HAP-1 (cell line): ENCODE measurements around the gene KRT79.

ENCODE experiments used
- DNase-seq, 2 experiments: peaks; one replicate each; pipeline ENCODE4 v3.0.0-alpha.2; 2016 to 2020; ENCODE audit warnings: low spot score in 2 of 2
- H3K27me3 ChIP-seq: fragments of 250-450 bp; sonication (Bioruptor Pico); 2 replicates; pipeline ENCODE4 v1.5.1; 2020; ENCODE audit warnings: low read depth, mild to moderate bottlenecking, moderate library complexity
- H3K36me3 ChIP-seq: fragments of 250-450 bp; sonication (Bioruptor Pico); replicated peaks from 2 replicates; pipeline ENCODE4 v1.5.1; 2020; ENCODE audit warnings: mild to moderate bottlenecking
- H3K4me1 ChIP-seq: fragments of 250-450 bp; sonication (Bioruptor Pico); 2 replicates; pipeline ENCODE4 v1.5.1; 2020; ENCODE audit warnings: mild to moderate bottlenecking
- H3K4me3 ChIP-seq: fragments of 250-450 bp; sonication (Bioruptor Pico); 2 replicates; pipeline ENCODE4 v1.5.1; 2020; ENCODE audit warnings: mild to moderate bottlenecking, moderate library complexity
- H3K9me3 ChIP-seq: fragments of 250-450 bp; sonication (Bioruptor Pico); 2 replicates; pipeline ENCODE4 v1.5.1; 2020; ENCODE audit warnings: mild to moderate bottlenecking, moderate library complexity
- in situ Hi-C: fragments of 300-500 bp; cut with MboI; formaldehyde crosslinking; loops from 3 replicates; pipeline ENCODE4 v1.14.3; 2020; ENCODE audit warnings: low sequenced_read_pairs, inconsistent platforms, mixed read lengths

The KRT79 gene

DNA sequence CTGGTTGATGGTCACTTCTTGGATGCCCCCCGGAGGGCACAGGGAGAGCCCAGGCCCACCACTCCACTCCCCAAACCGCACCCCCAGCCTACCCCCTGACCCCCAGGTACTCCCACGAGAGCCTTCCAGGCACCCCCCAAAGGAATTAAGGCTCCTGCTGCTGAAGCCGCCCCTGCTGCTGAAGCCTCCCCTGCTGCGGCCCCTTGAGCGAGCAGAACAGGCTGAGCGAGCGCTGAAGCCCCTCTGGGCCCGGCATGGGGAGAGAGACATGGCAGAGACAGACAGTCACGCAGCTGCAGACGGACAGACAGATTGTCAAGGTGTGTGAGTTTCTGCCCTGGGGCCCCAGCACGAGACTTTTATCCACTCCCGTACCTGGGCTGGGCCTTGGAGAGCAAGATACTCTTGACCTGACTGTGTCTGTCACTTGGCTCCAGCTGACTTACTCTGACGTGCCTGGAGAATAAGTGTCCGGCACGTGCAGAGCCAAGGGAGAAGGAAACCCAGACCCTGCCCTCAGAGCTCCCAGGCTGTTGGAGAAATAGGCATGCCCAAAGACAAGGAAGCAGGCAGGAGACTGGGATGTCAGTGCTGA, 14.6 kb upstream of the KRT79 start, which contains the start of gene KRT78:
Gene KRT78, minus strand, starts transcription at position 334 of the 595 bp plus-strand sequence. Its CDS starts 64 bp downstream, at position 270.
- DNase-seq: no peak
- 0 out of 2 replicates have a peak, but pooled peaks cover 2% of the 10 kb centered on the region for H3K27me3 ChIP-seq
- no peak within 1 kb of the TSS for H3K4me3 ChIP-seq
- in situ Hi-C loops: no loop called here
- H3K36me3 ChIP-seq: no peaks in the 10 kb centered on the region
- no peaks in the 10 kb centered on the region for H3K9me3 ChIP-seq
- H3K4me1 ChIP-seq: no peaks in the 10 kb centered on the region

DNA sequence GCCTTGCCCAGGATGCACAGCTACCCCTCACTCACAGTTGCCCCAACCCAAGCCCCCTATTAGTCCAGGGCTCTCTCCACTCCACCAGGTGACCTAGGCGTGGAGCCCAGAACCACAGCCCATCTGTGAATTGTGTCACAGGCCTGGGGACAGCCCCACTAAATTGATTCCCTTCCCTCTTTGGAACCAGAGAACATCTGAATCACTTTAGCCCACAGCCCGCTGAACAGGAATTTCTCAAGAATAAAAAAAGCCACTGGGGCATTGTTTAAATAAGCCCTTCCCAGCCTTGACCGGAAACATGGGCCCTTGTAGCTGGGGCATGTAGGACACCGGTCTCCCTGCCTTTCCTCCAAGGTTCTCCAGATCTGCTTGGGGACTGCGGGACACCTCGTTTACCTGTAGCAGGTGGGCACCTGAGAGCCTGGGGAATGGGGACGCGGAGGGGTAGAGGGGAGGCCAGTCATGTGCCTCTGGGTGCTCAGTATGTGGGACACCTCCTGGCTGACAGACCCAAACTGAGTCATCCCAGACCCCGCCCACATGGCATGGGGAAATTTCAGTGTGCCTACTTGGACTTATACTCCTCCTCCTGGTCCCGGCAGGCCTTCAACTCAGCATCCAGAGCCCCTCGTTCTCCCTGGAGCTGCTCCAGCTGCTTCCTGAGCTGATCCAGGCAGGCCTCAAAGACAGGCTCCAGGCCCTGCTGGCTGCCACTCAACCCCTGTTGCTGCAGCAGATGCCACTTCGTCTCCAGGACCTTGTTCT, 13.4 kb upstream of the KRT79 start:
- no peak for DNase-seq
- in situ Hi-C loops: no loop called here
- no peak overlapping the region for H3K4me3 ChIP-seq
- H3K27me3 ChIP-seq: peaks cover 2% of the 10 kb centered on the region; the same call in 1 of the 2 replicates
- no peaks in the 10 kb centered on the region for H3K9me3 ChIP-seq
- no peaks in the 10 kb centered on the region for H3K4me1 ChIP-seq
- no peaks in the 10 kb centered on the region for H3K36me3 ChIP-seq

DNA sequence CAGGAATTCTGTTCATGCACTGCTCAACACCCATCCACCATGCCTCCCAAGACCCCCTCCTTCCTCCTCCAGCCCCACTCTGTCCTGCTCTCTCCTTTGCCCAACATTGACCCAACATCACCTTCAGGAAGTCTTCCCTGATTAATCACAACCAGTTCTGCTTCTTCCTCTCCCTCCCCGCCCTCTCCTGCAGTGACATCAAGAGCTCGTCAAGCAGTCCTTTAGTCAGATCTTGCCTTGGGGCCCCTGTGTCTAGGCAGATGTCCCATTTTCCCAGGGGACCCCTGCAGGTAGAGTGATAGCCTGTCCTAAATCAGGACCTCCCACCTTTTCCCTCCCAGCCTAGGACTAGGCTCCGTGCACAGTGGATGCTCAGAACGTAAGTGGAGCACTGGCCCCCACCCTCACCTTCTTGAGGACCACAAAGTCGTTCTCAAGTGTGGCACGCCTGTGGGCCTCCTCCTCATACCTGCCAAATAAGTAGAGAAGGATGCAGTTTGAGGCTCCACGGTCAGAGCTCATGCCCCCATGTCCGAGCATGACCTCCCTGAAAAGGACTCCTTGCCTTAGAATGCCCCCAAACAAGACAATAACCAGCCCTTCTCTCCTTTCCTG, 12.4 kb upstream of the KRT79 start:
- Histone ChIP-seq H3K9me3 (no peaks in the 10 kb centered on the region), H3K27me3 (peaks cover 2% of the 10 kb centered on the region; the same call in 1 of the 2 replicates), H3K36me3 (no peaks in the 10 kb centered on the region), H3K4me3 (no peak overlapping the region), H3K4me1 (no peaks in the 10 kb centered on the region)
- no peak for DNase-seq
- in situ Hi-C loops: no loop called here

DNA sequence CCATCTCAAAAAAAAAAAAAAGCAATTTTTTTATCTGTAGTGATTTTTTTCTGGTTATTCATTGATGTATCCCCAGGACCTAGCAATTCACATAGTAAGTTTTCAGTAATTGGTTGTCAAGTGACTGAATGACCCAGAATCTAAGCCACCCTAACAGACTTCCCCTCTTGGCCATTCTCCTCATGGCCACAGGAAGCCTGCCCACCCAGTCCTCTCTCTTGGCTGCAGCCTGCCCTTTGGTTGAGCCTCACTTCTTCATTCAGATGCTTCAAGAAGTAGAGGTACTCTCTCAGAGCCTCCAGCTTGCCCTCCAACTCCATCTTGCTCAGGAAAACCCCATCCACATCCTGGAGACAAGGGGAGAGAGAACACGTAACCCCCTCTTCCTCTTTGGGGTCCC, 11.8 kb upstream of the KRT79 start:
- Histone ChIP-seq H3K36me3 (no peaks in the 10 kb centered on the region), H3K27me3 (peaks cover 2% of the 10 kb centered on the region; the same call in 1 of the 2 replicates), H3K9me3 (no peaks in the 10 kb centered on the region), H3K4me3 (no peak overlapping the region), H3K4me1 (no peaks in the 10 kb centered on the region)
- no peak for DNase-seq
- in situ Hi-C loops: no loop called here

DNA sequence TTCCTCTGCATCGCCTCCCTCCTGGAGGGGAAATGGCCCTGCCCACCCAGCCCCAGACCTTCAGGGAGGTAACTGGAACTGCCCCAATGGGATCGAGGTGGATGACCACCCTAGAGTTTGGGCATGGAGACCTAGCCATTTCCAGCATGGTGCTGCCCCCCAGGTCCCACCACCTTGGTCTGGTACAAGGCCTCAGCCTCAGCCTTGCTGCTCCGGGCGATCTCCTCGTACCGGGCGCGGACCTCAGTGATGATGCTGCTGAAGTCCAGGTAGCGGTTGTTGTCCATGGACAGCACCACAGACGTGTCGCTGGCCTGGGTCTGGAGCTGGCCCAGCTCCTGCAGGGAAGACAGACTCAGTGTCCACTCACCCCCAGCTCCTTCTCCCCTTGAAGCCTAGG, 10.3 kb upstream of the KRT79 start:
- no peaks in the 10 kb centered on the region for H3K4me1 ChIP-seq
- in situ Hi-C loops: no loop called here
- DNase-seq: no peak
- H3K36me3 ChIP-seq: no peaks in the 10 kb centered on the region
- H3K27me3 ChIP-seq: peaks cover 9% of the 10 kb centered on the region; the same call in 1 of the 2 replicates
- no peaks in the 10 kb centered on the region for H3K9me3 ChIP-seq
- H3K4me3 ChIP-seq: no peak overlapping the region

DNA sequence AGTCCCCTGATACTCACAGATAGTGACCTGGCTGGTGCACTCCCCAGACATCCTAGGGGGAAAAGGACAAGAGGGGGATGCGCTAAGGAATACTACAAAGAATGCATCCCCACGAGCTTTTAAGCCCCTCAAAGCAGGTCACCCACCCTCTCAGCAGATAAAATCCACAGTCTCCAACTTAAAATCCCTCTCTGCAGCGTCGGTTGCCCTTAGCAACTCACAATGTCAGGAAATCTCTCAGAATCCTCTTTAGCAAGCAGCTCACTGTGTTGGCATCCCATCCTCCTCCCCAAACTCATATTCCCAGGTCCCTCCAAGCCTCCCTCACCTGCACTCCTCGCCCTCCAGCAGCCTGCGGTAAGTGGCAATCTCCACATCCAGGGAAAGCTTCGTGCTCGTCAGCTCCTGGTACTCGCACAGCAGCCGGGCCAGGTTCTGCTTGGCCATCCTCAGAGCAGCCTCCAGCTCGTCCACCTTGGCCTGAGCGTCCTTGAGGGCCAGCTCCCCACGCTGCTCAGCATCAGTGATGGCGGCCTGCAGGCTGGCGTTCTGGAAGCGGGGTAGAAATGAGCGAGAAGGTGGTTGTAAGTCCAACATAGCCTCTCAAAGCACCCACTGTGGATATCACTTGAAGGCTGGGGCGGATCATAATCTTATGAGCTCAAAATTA, 5.5 kb upstream of the KRT79 start:
- H3K4me3 ChIP-seq: no peak overlapping the region
- no peaks in the 10 kb centered on the region for H3K9me3 ChIP-seq
- in situ Hi-C loops: no loop called here
- H3K36me3 ChIP-seq: no peaks in the 10 kb centered on the region
- H3K4me1 ChIP-seq: no peaks in the 10 kb centered on the region
- no peak for DNase-seq
- peaks cover 9% of the 10 kb centered on the region; the same call in 1 of the 2 replicates for H3K27me3 ChIP-seq

DNA sequence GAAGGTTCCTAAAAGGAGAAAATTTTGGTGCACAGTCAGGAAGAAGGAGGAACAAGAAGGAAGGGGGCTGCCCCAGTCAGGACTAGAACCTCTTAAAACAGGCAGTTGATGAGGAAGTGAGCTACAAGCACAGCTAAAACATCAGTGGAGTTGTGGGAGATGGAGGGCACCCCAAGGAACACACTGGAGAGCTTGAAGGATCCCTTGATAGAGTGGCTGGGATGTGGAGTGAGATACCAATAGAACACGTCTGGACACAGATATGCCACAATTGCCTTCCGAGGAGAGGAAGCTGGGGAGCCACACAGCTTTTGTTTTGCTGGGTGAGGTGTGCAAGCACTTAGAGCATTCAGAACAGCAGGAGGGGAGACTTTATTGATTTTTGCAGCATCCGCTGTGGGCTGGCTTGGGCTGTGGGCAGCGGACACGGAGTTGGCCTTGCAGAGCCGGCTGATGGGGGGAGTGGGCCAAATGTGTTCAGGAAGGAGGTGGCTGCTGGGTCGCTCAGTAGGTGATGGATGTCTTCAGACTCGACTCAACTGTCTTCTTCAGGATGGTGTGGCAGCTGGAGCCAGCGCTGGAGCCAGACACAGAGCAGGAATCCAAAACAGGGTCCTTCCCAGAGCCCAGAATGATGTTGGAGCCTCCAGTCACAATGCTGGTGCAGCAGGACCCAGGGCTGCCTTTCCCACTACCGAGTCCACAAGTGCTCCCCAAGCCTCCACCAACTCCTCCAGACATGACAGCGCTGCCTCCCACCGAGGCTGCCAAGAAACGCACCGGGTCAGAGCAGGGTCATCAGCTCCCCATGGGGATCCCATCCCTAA, 4.7 kb upstream of the KRT79 start:
- in situ Hi-C loops: no loop called here
- Histone ChIP-seq H3K27me3 (peaks cover 9% of the 10 kb centered on the region; the same call in 1 of the 2 replicates), H3K4me1 (no peaks in the 10 kb centered on the region), H3K36me3 (no peaks in the 10 kb centered on the region), H3K4me3 (no peak overlapping the region), H3K9me3 (no peaks in the 10 kb centered on the region)
- DNase-seq: no peak

DNA sequence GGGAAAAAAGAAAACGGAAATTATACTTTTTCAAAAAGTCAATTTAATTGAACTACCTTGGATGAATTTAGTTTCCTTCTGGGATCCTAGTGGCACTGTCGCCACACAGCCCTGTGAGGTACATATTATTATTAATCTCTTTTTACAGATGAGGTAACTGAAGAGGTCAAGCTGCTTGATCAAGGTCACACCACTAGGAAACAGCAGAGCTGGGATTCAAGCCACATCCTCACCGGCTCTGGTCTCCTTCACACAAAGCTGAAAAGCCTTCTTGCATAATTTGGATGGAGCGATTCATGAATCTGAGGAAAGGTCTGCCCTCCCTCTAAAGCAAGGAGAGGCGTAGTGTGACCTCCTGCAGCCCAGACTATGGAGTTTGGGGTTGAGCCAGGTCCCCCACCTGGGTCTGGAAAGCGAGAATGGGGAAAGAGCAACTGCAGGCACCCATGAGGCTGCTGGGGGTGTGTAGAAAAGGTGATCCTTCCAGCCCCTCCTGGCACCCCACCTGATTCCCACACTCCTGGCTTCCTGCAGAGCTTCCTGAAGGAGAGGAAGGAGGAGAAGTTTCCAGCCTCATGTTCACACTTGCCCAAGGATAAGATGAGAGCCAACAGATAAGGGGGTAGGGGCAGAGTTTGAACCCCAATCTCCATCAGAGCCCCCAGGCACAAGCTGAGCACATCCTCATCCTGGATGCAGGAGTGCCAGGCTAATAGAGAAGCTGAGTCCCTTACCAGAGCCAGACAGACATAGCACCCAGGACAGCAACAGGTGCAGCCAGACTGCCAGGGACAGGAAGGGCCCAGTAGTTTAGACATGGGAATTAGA, 3.9 kb upstream of the KRT79 start:
- H3K4me1 ChIP-seq: no peaks in the 10 kb centered on the region
- H3K4me3 ChIP-seq: no peak overlapping the region
- DNase-seq: no peak
- peaks cover 9% of the 10 kb centered on the region; the same call in 1 of the 2 replicates for H3K27me3 ChIP-seq
- H3K9me3 ChIP-seq: no peaks in the 10 kb centered on the region
- no peaks in the 10 kb centered on the region for H3K36me3 ChIP-seq
- in situ Hi-C loops: no loop called here

DNA sequence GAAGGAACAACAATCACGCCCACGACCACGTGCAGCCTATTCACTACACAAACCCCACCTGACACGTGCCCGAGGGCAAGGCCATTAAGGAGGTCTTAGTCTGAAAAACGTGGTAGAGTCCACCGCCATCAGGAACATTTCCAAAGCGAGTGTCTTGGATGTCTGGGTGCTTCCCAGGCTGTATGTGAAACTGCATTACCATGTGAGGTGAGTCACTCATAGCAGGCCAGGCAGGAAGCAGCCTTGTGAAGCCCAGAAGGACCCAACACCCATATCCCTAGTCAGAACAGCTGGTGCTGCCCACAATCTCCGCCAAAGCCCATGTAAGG, 3.3 kb upstream of the KRT79 start:
- no peaks in the 10 kb centered on the region for H3K36me3 ChIP-seq
- H3K4me3 ChIP-seq: no peak overlapping the region
- H3K4me1 ChIP-seq: no peaks in the 10 kb centered on the region
- DNase-seq: no peak
- peaks cover 9% of the 10 kb centered on the region; the same call in 1 of the 2 replicates for H3K27me3 ChIP-seq
- in situ Hi-C loops: no loop called here
- H3K9me3 ChIP-seq: no peaks in the 10 kb centered on the region

DNA sequence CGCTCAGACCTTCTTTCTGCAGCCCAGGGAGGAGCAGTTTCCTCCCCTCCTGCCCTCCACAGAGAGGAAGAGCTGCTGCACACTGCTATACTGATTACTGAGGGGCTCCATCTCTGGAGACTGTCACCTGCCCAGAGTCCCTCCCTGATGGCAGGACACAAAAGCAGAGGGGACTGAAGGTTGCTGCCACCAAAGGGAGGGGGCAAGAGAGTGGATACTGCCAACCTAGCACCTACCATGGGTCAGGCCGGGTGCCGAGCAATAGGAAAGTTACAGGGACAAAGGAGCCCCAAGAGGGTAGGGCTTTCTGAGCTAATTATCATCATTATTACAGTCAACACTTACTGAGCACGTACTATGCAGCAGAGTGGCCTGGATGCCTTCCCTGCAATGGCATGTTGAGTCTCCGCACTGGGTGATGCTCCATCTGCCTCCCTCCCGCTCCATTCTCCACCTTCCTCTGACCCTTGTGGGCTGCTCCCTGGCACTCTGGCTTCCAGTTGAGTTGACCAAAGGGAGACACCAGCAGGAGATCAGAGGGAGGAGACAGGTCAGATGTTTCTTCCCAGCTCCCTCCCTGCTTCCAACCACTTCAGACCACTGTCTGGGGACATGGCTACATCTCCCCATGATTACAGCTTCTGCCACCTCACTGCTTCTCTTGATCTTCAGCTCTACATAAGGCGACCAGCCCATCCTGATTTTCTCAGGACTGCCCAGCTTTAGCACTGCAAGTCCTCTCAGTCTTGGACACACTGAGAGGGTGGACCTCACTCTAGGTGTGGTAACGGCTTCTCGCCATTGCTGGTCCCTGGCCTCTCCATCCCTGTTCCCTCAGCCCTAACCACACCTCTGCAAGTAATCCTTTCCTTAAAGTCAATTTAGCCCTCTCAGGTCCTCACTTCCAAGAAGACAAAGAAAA, 2.6 kb upstream of the KRT79 start:
- in situ Hi-C loops: no loop called here
- no peaks in the 10 kb centered on the region for H3K4me1 ChIP-seq
- H3K27me3 ChIP-seq: peaks cover 9% of the 10 kb centered on the region; the same call in 1 of the 2 replicates
- H3K9me3 ChIP-seq: no peaks in the 10 kb centered on the region
- H3K36me3 ChIP-seq: no peaks in the 10 kb centered on the region
- H3K4me3 ChIP-seq: no peak overlapping the region
- no peak for DNase-seq

DNA sequence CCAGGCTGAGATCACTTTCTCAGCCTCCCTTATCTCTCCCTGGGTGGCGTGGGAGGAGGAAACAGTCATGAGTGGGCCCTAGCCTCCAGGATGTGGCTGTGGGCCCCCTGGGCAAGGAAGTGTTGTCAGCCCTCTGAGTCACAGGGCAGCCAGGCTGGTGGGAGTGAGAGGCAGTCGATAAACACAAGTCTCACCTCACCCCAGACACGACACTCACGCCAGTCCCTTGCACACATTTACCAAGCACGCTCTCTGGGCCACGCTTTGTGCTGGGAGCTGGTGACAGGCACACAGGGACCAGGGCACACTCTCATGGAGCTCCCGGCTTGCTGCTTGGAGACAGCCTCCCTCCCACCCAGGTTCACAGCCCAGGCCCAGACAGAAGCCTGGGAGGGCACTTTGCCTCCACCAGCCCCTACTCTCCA, 1.9 kb upstream of the KRT79 start:
- peaks cover 9% of the 10 kb centered on the region; the same call in 1 of the 2 replicates for H3K27me3 ChIP-seq
- H3K4me1 ChIP-seq: no peaks in the 10 kb centered on the region
- H3K9me3 ChIP-seq: no peaks in the 10 kb centered on the region
- DNase-seq: no peak
- no peak overlapping the region for H3K4me3 ChIP-seq
- no peaks in the 10 kb centered on the region for H3K36me3 ChIP-seq
- in situ Hi-C loops: no loop called here
